Neuronal stem cell (in vitro differentiated cells): ENCODE measurements around the gene OR6X1.

ENCODE experiments used
- DNase-seq: peaks from one replicate; pipeline ENCODE4 v3.0.0-alpha.2; 2013; ENCODE audit warnings: low spot score
- H2AFZ ChIP-seq: one replicate; pipeline ENCODE4 v1.6.1; 2013; ENCODE audit warnings: mild to moderate bottlenecking, low read length, inconsistent platforms
- H2AK5ac ChIP-seq: 2 replicates; pipeline ENCODE4 v1.6.1; 2013; ENCODE audit warnings: low read depth, mild to moderate bottlenecking, inconsistent platforms, low read length, moderate library complexity, mixed read lengths
- H2BK120ac ChIP-seq: 2 replicates; pipeline ENCODE4 v1.6.1; 2013; ENCODE audit warnings: low read depth, mild to moderate bottlenecking, inconsistent platforms, low read length, moderate library complexity, mixed read lengths
- H2BK12ac ChIP-seq: one replicate; pipeline ENCODE4 v1.6.1; 2013; ENCODE audit warnings: low read length, inconsistent platforms
- H2BK15ac ChIP-seq: 2 replicates; pipeline ENCODE4 v1.6.1; 2013; ENCODE audit warnings: mild to moderate bottlenecking, low read length, inconsistent platforms, mixed read lengths
- H2BK5ac ChIP-seq: one replicate; pipeline ENCODE4 v1.6.1; 2013; ENCODE audit warnings: inconsistent platforms, mild to moderate bottlenecking, low read length, moderate library complexity
- H3K14ac ChIP-seq: one replicate; pipeline ENCODE4 v1.6.1; 2013; ENCODE audit warnings: low read length, inconsistent platforms
- H3K18ac ChIP-seq: 2 replicates; pipeline ENCODE4 v1.6.1; 2013; ENCODE audit warnings: low read length, inconsistent platforms
- H3K23ac ChIP-seq: 2 replicates; pipeline ENCODE4 v1.6.1; 2013; ENCODE audit warnings: low read depth, mild to moderate bottlenecking, mixed read lengths, low read length, inconsistent platforms; ENCODE audit not compliant: poor library complexity
- H3K27ac ChIP-seq: replicated peaks from 3 replicates; pipeline ENCODE4 v1.5.1; 2013; ENCODE audit warnings: low read length, inconsistent platforms
- H3K27me3 ChIP-seq, 3 experiments: 2 replicates each; pipeline ENCODE4 v1.6.1; 2013; ENCODE audit warnings: low read length in 3 of 3, mild to moderate bottlenecking in 2 of 3, inconsistent platforms in 1 of 3, low read depth in 1 of 3, mixed read lengths in 1 of 3, moderate library complexity in 1 of 3; ENCODE audit not compliant: control insufficient read depth in 3 of 3, insufficient read depth in 3 of 3
- H3K36me3 ChIP-seq, 2 donors: replicated peaks in 1 of 2; 2 replicates each; pipeline ENCODE4 v1.6.1; 2013; ENCODE audit warnings: low read length in 2 of 2; ENCODE audit not compliant: control insufficient read depth in 2 of 2, insufficient read depth in 2 of 2
- H3K4ac ChIP-seq: 2 replicates; pipeline ENCODE4 v1.6.1; 2013; ENCODE audit warnings: inconsistent platforms, mild to moderate bottlenecking, low read length, moderate library complexity
- H3K4me1 ChIP-seq, 2 donors: 1 replicate in 1 of 2; 2 replicates in 1 of 2; pipeline ENCODE4 v1.6.1; 2013; ENCODE audit warnings: low read length in 2 of 2, low read depth in 1 of 2; ENCODE audit not compliant: control insufficient read depth in 2 of 2, insufficient read depth in 1 of 2
- H3K4me2 ChIP-seq: one replicate; pipeline ENCODE4 v1.6.1; 2013; ENCODE audit warnings: mild to moderate bottlenecking, low read length, inconsistent platforms; ENCODE audit not compliant: insufficient read depth, poor library complexity, severe bottlenecking
- H3K4me3 ChIP-seq, 2 donors: 2 replicates each; pipeline ENCODE4 v1.5.1; 2013; ENCODE audit warnings: low read length in 2 of 2, mild to moderate bottlenecking in 2 of 2, inconsistent platforms in 1 of 2, moderate library complexity in 1 of 2
- H3K79me1 ChIP-seq: one replicate; pipeline ENCODE4 v1.6.1; 2013; ENCODE audit warnings: low read depth, mild to moderate bottlenecking, inconsistent platforms, low read length, moderate library complexity
- H3K9ac ChIP-seq: one replicate; pipeline ENCODE4 v1.6.1; 2013; ENCODE audit warnings: mild to moderate bottlenecking, low read depth, low read length, inconsistent platforms; ENCODE audit not compliant: poor library complexity
- H3K9me3 ChIP-seq, 2 donors: replicated peaks in 1 of 2; 2 replicates each; pipeline versions ENCODE3 to v1.6.1; 2013; ENCODE audit warnings: low read length in 2 of 2, mild to moderate bottlenecking in 2 of 2, inconsistent platforms in 1 of 2, low read depth in 1 of 2, mixed read lengths in 1 of 2, moderate library complexity in 1 of 2; ENCODE audit not compliant: control insufficient read depth in 2 of 2, insufficient read depth in 1 of 2
- H4K8ac ChIP-seq: one replicate; pipeline ENCODE4 v1.6.1; 2013; ENCODE audit warnings: low read depth, mild to moderate bottlenecking, inconsistent platforms, low read length, moderate library complexity
- H4K91ac ChIP-seq: one replicate; pipeline ENCODE4 v1.6.1; 2013; ENCODE audit warnings: low read length, low read depth, mild to moderate bottlenecking, inconsistent platforms; ENCODE audit not compliant: poor library complexity
- WGBS, 2 donors: extraction: QIAGEN DNeasy Blood & Tissue Kit; methylation state at CpG; one replicate each; pipeline ENCODE4 v1.1.7; 2013; ENCODE audit warnings: missing lambda C conversion rate in 2 of 2, mixed read lengths in 1 of 2; ENCODE audit not compliant: insufficient read length in 2 of 2, insufficient replicate concordance in 1 of 2; ENCODE audit errors: extremely low coverage in 2 of 2; 5-methylcytosine and 5-hydroxymethylcytosine counted together

OR6X1 gene

GRCh38 chr11:123742031-123742723 is 12.1 kb downstream of the OR6X1 start:
- H3K36me3 ChIP-seq: peaks cover 11 to 32% of the 10 kb centered on the region in 2 donors
- no peak overlapping the region for H2BK12ac ChIP-seq
- no peak overlapping the region for H3K23ac ChIP-seq
- no peak overlapping the region for H3K18ac ChIP-seq
- H3K9me3 ChIP-seq: peaks cover 4 to 17% of the 10 kb centered on the region in 2 donors
- H2BK15ac ChIP-seq: no peak overlapping the region
- H4K8ac ChIP-seq: no peak overlapping the region
- H3K14ac ChIP-seq: no peak overlapping the region
- DNase-seq: peak; percentile 17
- H4K91ac ChIP-seq: no peak overlapping the region
- H2AFZ ChIP-seq: peak overlapping the region; percentile 98
- no CpG with 5 or more reads among the region's 12 CpGs for WGBS, 2 donors
- no peak overlapping the region for H3K27ac ChIP-seq
- H3K79me1 ChIP-seq: no peaks in the 10 kb centered on the region
- no peak overlapping the region for H2BK120ac ChIP-seq
- no peak overlapping the region for H3K4ac ChIP-seq
- H3K4me1 ChIP-seq: peaks cover 9 to 11% of the 10 kb centered on the region in 2 donors
- H3K27me3 ChIP-seq: no peaks in the 10 kb centered on the region
- H3K4me2 ChIP-seq: peak overlapping the region; percentile 27
- H3K9ac ChIP-seq: no peak overlapping the region
- peak overlapping the region; percentile 85 to 87 for H3K4me3 ChIP-seq
- no peak overlapping the region for H2AK5ac ChIP-seq
- H2BK5ac ChIP-seq: no peak overlapping the region

DNA sequence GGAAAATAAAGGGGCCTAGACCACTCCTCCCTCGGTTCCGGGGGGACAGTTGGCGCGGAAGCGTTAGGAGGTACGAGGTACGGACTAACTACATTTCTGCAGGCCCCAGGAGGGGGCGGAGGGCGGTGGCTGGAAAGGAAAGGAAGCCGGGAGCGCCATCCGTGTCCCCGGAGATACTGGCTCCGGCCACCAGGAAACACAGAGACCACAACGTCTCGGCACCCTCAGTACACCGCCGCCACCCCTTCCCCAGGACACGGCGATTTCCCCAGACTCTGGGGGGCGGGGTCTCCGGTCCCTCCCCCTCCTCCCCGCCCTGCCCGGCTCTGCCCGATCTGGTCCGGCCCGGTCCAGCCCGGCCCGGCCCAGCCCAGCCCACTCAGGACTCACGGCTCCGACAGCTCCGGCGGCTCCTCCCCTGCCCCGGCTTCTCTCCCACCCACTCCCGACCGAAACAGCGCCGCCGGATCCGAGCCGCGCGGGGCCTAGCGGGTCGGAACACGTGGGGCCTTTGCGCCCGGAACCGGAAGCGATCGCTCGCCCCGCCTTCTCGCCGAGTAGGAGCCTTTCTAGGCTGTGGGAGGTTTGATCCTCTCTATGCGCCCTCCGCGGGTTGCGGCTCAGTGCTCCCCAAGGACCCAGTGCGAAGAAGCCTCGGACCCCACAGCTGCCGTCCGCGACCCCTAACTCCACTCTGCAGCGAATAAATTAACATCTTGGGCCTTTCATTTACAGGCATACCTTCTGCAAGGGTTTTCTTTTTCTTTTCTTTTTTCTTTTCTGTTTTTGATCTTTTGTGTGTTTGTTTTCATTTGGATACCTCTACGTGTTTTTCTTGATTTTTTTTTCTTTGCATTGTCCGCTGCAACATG is 12.9 kb downstream of the OR6X1 start, which contains the start of gene ZNF202:
TSS of gene ZNF202 (minus strand) at position 502 of the 872 bp plus-strand sequence. CDS start 10,772 bp downstream, outside the sequence.
- Histone ChIP-seq H2BK15ac (no peak within 1 kb of the TSS), H2BK120ac (no peak within 1 kb of the TSS), H3K79me1 (no peaks in the 10 kb centered on the region), H3K27ac (no peak within 1 kb of the TSS), H3K23ac (peak within 1 kb of the TSS; percentile 90), H3K9ac (peak within 1 kb of the TSS; percentile 83), H4K91ac (no peak within 1 kb of the TSS), H3K4me1 (peaks cover 9 to 11% of the 10 kb centered on the region in 2 donors), H3K9me3 (peaks cover 6 to 24% of the 10 kb centered on the region in 2 donors), H3K18ac (peak within 1 kb of the TSS; percentile 91), H3K27me3 (no peaks in the 10 kb centered on the region), H3K4me3 (peak within 1 kb of the TSS; percentile 85 to 87), H2BK12ac (no peak within 1 kb of the TSS), H2AFZ (peak within 1 kb of the TSS; percentile 98), H2BK5ac (peak within 1 kb of the TSS; percentile 43), H3K4ac (no peak within 1 kb of the TSS), H3K4me2 (peak within 1 kb of the TSS; percentile 85), H3K14ac (no peak within 1 kb of the TSS), H3K36me3 (peaks cover 13 to 39% of the 10 kb centered on the region in 2 donors), H2AK5ac (no peak within 1 kb of the TSS), H4K8ac (no peak within 1 kb of the TSS)
- DNase-seq: peak; percentile 81
- WGBS, 2 donors: no CpG with 5 or more reads among the region's 67 CpGs

DNA sequence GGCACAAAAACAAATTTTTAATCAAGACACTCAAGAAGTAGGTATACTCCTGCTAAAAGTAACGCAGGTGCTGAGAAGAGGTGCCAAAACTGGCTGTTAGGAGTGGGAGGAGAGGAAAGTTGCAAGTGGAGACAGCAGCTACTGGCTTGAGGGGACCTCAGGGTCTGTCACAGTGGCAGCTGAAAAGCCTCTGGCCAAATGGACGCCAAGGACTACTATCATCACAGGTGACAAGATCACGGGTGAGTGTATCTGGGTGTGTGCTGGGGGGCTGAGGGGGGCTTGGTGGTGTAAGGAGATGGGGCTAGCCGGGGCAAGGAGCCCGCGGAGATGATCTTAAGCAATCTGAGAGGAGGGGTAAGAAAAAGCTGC is 13.5 kb downstream of the OR6X1 start:
- Histone ChIP-seq H2BK12ac (no peak overlapping the region), H3K4me1 (peaks cover 9 to 11% of the 10 kb centered on the region in 2 donors), H3K9me3 (peaks cover 6 to 25% of the 10 kb centered on the region in 2 donors), H3K18ac (peak overlapping the region; percentile 46), H3K27me3 (no peaks in the 10 kb centered on the region), H3K14ac (no peak overlapping the region), H2BK120ac (no peak overlapping the region), H3K4ac (no peak overlapping the region), H4K8ac (no peak overlapping the region), H3K79me1 (no peaks in the 10 kb centered on the region), H3K4me2 (peak overlapping the region; percentile 85), H3K9ac (peak overlapping the region; percentile 83), H3K27ac (no peak overlapping the region), H2BK15ac (no peak overlapping the region), H3K36me3 (peaks cover 13 to 46% of the 10 kb centered on the region in 2 donors), H3K4me3 (peak overlapping the region; percentile 85 to 87), H2BK5ac (peak overlapping the region; percentile 43), H2AFZ (peak overlapping the region; percentile 98), H3K23ac (peak overlapping the region; percentile 69), H4K91ac (no peak overlapping the region), H2AK5ac (no peak overlapping the region)
- no CpG with 5 or more reads among the region's 6 CpGs for WGBS, 2 donors
- DNase-seq: no peak

- H2AFZ ChIP-seq: no peak overlapping the region
- no CpG with 5 or more reads among the region's 2 CpGs for WGBS, 2 donors
- no peak overlapping the region for H2BK15ac ChIP-seq
- H3K14ac ChIP-seq: no peak overlapping the region
- H3K23ac ChIP-seq: no peak overlapping the region
- H3K36me3 ChIP-seq: peaks cover 18 to 66% of the 10 kb centered on the region in 2 donors
- no peak for DNase-seq
- H3K9me3 ChIP-seq: peaks cover 6 to 25% of the 10 kb centered on the region in 2 donors
- H3K27ac ChIP-seq: no peak overlapping the region
- H3K18ac ChIP-seq: no peak overlapping the region
- H2BK12ac ChIP-seq: no peak overlapping the region
- H2BK5ac ChIP-seq: no peak overlapping the region
- no peak overlapping the region for H3K9ac ChIP-seq
- H3K27me3 ChIP-seq: no peaks in the 10 kb centered on the region
- H2BK120ac ChIP-seq: no peak overlapping the region
- H3K4me1 ChIP-seq: peaks cover 9 to 11% of the 10 kb centered on the region in 2 donors
- no peaks in the 10 kb centered on the region for H3K79me1 ChIP-seq
- H4K8ac ChIP-seq: no peak overlapping the region
- H4K91ac ChIP-seq: no peak overlapping the region
- no peak overlapping the region for H3K4ac ChIP-seq
- H3K4me2 ChIP-seq: no peak overlapping the region
- no peak overlapping the region for H3K4me3 ChIP-seq
- no peak overlapping the region for H2AK5ac ChIP-seq
These were observed 15.9 kb downstream of the OR6X1 start for GRCh38 chr11:123738374-123738773.
